ENCODE data around the gene KCNJ5.

Gene KCNJ5

GRCh38 chr11:128964463-128964930 lies 73.3 kb downstream of the KCNJ5 start:
- DNase-seq = no peak

DNA sequence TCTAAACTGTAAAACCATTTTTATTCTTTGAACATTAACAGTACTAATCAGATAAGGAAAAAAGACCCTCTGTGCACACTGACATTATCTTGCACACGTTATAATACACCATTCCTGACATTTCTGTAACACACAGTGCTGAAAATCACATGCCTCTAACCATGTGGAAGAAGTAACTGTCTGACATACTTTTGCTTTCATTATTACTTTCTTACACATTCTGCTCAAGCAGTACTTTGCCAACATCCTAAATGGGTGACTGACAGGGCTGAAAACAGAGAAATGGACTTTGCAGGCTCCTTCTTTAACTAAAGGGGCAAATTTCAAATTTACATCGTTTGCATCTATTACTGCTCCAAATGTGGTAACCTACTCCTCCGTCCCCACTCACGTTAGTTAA lies 74.3 kb downstream of the KCNJ5 start:
- no peak for DNase-seq

- no peak for DNase-seq
Measured at GRCh38 chr11:128967578-128967977, 76.4 kb downstream of the KCNJ5 start.

DNA sequence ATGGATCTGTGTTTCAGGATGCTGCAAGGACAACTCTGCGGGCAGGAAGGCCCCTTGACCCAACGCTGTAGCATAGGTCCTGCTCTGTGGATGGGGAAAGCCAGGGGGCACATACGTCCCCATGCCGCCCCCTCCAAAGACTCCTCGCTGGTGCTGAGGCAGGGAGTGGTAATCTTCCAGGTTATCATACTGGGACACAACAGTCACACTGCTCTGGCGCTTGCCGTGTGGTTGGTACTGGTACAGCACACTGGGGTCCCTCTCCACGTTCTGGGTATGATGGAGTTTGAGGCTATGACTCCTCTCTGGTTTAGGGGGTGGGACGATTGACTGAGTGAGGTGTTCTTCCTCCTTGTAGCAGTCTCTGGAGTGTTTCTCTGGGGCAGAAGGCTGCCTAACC lies 77.8 kb downstream of the KCNJ5 start:
- no peak for DNase-seq
